Loucy (cell line): ENCODE results near the gene RNF8.
"Not testable (repeated sequence)": the region's sequence is repeated elsewhere in the genome, so short reads cannot be mapped to it uniquely, and the experiment has no call there.

ENCODE experiments used
- H2AFZ ChIP-seq: fragments of 200-600 bp; sonication (generic); 2 replicates; pipeline ENCODE4 v1.6.0; 2016; ENCODE audit warnings: antibody characterized with exemption, mild to moderate bottlenecking, low read length, moderate library complexity
- H3F3A ChIP-seq: fragments of 200-600 bp; 2 replicates; pipeline ENCODE4 v1.6.0; 2016; ENCODE audit warnings: antibody characterized with exemption, low read depth, mild to moderate bottlenecking
- H3K27me3 ChIP-seq: fragments of 200-600 bp; sonication (generic); 2 replicates; pipeline ENCODE4 v1.6.1; 2014; ENCODE audit warnings: low read length, mild to moderate bottlenecking; ENCODE audit not compliant: insufficient read depth, poor library complexity, severe bottlenecking
- H3K36me3 ChIP-seq: fragments of 200-600 bp; sonication (generic); 2 replicates; pipeline ENCODE4 v1.6.1; 2016; ENCODE audit warnings: low read length; ENCODE audit not compliant: insufficient read depth
- H3K4me1 ChIP-seq: fragments of 200-600 bp; sonication (generic); 2 replicates; pipeline ENCODE4 v1.5.1; 2014; ENCODE audit warnings: low read length, mild to moderate bottlenecking; ENCODE audit not compliant: insufficient read depth, poor library complexity, severe bottlenecking
- H3K4me2 ChIP-seq: fragments of 200-600 bp; sonication (generic); 2 replicates; pipeline ENCODE4 v1.6.0; 2014; ENCODE audit warnings: antibody characterized with exemption, low read length, low read depth, mild to moderate bottlenecking; ENCODE audit not compliant: poor library complexity, severe bottlenecking
- H3K4me3 ChIP-seq: fragments of 200-600 bp; sonication (generic); 2 replicates; pipeline ENCODE4 v1.5.1; 2014; ENCODE audit warnings: low read length, mild to moderate bottlenecking, mixed read lengths; ENCODE audit not compliant: poor library complexity, severe bottlenecking
- H3K79me2 ChIP-seq: fragments of 200-600 bp; sonication (generic); 2 replicates; pipeline ENCODE4 v1.6.1; 2014; ENCODE audit warnings: low read length; ENCODE audit not compliant: insufficient read depth
- H3K9ac ChIP-seq: fragments of 200-600 bp; sonication (generic); 2 replicates; pipeline ENCODE4 v1.6.0; 2014; ENCODE audit warnings: mild to moderate bottlenecking, low read depth, low read length, moderate library complexity; ENCODE audit not compliant: poor library complexity, severe bottlenecking
- H3K9me2 ChIP-seq: fragments of 200-600 bp; sonication (generic); replicated peaks from 2 replicates; pipeline ENCODE4 v1.6.1; 2016; ENCODE audit warnings: low read depth, low read length, mixed read lengths
- H3K9me3 ChIP-seq: fragments of 200-600 bp; sonication (generic); 2 replicates; pipeline ENCODE4 v1.6.1; 2014; ENCODE audit warnings: mild to moderate bottlenecking, antibody characterized with exemption, low read length, low read depth; ENCODE audit not compliant: insufficient read depth
- H4K20me1 ChIP-seq: fragments of 200-600 bp; sonication (generic); 2 replicates; pipeline ENCODE4 v1.6.0; 2014; ENCODE audit warnings: antibody characterized with exemption, low read length, mild to moderate bottlenecking; ENCODE audit not compliant: insufficient read depth, poor library complexity, severe bottlenecking
- CTCF ChIP-seq: fragments of 200-600 bp; sonication (generic); conservative IDR thresholded peaks from 2 replicates; pipeline ENCODE4 v1.5.1; 2014; ENCODE audit warnings: mild to moderate bottlenecking, antibody characterized with exemption, low read length
- EZH2phosphoT487 ChIP-seq: fragments of 200-600 bp; IDR thresholded peaks from 2 replicates; pipeline ENCODE4 v1.6.1; 2018; ENCODE audit warnings: antibody characterized with exemption, mild to moderate bottlenecking, moderate library complexity, borderline replicate concordance

The RNF8 gene

GRCh38 chr6:37396571-37397180 lies 42.9 kb downstream of the RNF8 start:
- Histone ChIP-seq H3K4me1 (no peaks in the 10 kb centered on the region), H3K36me3 (peaks cover 9% of the 10 kb centered on the region; the same call in 1 of the 2 replicates), H3K4me3 (no peak overlapping the region), H3F3A (no peaks in the 10 kb centered on the region), H2AFZ (no peak overlapping the region), H3K79me2 (no peaks in the 10 kb centered on the region), H3K27me3 (no peaks in the 10 kb centered on the region), H4K20me1 (no peaks in the 10 kb centered on the region), H3K9me2 (no peaks in the 10 kb centered on the region), H3K4me2 (no peak overlapping the region), H3K9me3 (no peaks in the 10 kb centered on the region), H3K9ac (no peak overlapping the region)
- no peak for TF ChIP-seq EZH2phosphoT487
- TF ChIP-seq CTCF: no peak

GRCh38 chr6:37399131-37399530 lies 45.3 kb downstream of the RNF8 start:
- Histone ChIP-seq H3F3A (no peaks in the 10 kb centered on the region), H3K9ac (no peak overlapping the region), H3K4me1 (no peaks in the 10 kb centered on the region), H3K36me3 (no peaks in the 10 kb centered on the region), H2AFZ (no peak overlapping the region), H3K4me2 (no peak overlapping the region), H3K9me3 (no peaks in the 10 kb centered on the region), H3K9me2 (no peaks in the 10 kb centered on the region), H4K20me1 (no peaks in the 10 kb centered on the region), H3K27me3 (no peaks in the 10 kb centered on the region), H3K4me3 (no peak overlapping the region), H3K79me2 (no peaks in the 10 kb centered on the region)
- TF ChIP-seq CTCF: no peak
- no peak for TF ChIP-seq EZH2phosphoT487

GRCh38 chr6:37399795-37400490 lies 46.2 kb downstream of the RNF8 start:
- TF ChIP-seq CTCF (no peak), EZH2phosphoT487 (no peak)

GRCh38 chr6:37401658-37402057 lies 47.9 kb downstream of the RNF8 start:
- not testable (repeated sequence) for H3K9ac ChIP-seq, H3K79me2 ChIP-seq

More at GRCh38 chr6:37399795-37400490, 46.2 kb downstream of the RNF8 start:
- Histone ChIP-seq H3K36me3 (no peaks in the 10 kb centered on the region), H3K79me2 (no peaks in the 10 kb centered on the region), H3K4me2 (no peak overlapping the region), H3K9me3 (no peaks in the 10 kb centered on the region), H3F3A (no peaks in the 10 kb centered on the region), H3K4me3 (no peak overlapping the region), H3K9me2 (no peaks in the 10 kb centered on the region), H3K9ac (no peak overlapping the region), H3K27me3 (no peaks in the 10 kb centered on the region), H4K20me1 (no peaks in the 10 kb centered on the region), H3K4me1 (no peaks in the 10 kb centered on the region), H2AFZ (no peak overlapping the region)

More at GRCh38 chr6:37401658-37402057, 47.9 kb downstream of the RNF8 start:
- not testable (repeated sequence) for H3K36me3 ChIP-seq, H4K20me1 ChIP-seq, H3K9me2 ChIP-seq, H3K9me3 ChIP-seq, H3K4me3 ChIP-seq, H3F3A ChIP-seq, H3K27me3 ChIP-seq, H3K4me2 ChIP-seq, H3K4me1 ChIP-seq, H2AFZ ChIP-seq
